HCEC 1CT (cell line): Measurements from ENCODE around the gene AMHR2.
"Not testable (repeated sequence)": the region's sequence is repeated elsewhere in the genome, so short reads cannot be mapped to it uniquely, and the experiment has no call there.

ENCODE experiments used
- DNase-seq: peaks from one replicate; pipeline ENCODE4 v3.0.0-alpha.2; 2017

Gene AMHR2

DNA sequence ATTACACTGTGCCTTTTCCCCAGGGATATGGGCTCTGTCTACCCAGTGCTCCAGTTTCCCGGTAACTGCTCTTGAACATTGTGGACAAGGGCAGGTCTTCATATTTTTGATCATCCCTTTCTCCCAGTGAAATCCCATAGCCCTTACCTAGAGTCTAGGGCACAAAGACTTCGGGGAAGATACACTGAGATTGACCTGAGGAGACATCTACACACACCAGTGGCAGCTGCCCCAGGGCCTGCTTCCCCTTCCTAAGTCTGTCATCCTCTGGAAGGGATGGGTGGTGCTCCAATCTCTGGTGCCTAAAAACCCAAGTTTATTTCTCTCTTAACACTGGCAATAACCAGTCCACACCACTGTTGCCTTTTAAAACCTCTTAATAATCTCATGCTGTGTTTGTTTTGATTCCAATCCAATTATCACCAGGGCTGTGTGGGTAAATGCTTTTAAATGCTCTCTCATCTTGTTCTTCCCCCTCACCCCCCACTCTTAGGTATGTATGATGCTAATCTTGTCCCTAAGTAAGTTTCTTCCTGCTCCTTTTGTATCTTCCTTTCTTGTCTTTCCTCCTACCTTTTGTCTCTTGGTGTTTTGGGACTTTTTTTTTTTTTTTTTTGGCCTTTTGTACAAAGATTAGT lies 7.8 kb upstream of the AMHR2 start:
- DNase-seq: not testable (repeated sequence)

DNA sequence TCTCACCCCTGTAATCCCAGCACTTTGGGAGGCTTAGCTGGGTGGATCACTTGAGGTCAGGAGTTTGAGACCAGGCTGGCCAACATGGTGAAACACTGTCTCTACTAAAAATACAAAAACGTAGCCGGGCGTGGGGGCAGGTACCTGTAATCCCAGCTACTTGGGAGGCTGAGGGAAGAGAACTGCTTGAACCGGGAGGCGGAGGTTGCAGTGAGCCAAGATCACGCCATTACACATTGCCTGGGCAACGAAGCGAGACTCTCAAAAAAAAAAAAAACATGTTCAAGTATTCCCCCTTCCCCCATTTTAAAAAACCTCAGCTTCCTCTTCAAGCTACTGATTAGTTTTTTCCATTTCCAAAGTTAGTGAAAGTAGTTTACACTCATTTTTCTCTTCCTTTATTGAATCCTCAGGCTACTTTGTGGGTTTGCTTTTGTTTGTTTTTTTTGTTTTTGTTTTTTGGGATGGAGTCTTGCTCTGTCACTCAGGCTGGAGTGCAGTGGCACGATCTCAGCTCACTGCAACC lies 6.3 kb upstream of the AMHR2 start:
- not testable (repeated sequence) for DNase-seq

DNA sequence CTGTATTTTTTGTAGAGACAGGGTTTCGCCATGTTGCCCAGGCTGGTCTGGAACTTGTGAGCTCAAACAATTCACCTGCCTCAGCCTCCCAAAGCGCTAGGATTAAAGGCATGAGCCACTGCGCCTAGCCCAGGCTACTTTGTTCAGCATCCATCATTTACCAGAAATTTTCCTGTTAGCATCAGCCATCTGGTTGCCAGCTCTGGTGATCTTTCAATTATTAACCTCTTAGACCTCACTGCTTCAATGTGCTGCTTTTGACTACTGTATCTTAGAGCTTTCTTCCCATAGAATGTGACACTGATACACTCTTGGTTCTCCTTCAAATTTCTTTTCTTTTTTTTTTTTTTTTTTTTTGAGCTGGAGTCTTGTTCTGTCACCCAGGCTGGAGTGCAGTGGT lies 5.4 kb upstream of the AMHR2 start:
- DNase-seq: no peak

DNA sequence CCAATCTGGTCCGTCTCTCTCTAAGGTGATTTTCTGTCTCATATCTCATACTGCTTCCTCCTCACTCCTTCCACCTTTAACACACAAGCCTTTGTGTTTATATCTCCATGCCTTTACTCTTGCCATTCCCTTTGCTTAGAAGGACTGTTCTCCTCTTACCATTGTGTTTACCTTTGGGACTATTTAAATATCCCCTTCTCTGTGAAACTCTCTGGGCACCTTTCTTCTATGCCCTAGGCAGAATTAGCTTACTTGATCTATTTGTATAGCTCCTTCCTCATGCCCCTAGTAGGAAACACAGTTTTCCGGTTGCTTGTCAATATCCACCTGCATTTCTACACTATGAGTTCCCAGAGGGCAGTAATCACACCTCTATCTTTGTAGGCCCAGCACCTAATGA lies 3.9 kb upstream of the AMHR2 start:
- DNase-seq: no peak

DNA sequence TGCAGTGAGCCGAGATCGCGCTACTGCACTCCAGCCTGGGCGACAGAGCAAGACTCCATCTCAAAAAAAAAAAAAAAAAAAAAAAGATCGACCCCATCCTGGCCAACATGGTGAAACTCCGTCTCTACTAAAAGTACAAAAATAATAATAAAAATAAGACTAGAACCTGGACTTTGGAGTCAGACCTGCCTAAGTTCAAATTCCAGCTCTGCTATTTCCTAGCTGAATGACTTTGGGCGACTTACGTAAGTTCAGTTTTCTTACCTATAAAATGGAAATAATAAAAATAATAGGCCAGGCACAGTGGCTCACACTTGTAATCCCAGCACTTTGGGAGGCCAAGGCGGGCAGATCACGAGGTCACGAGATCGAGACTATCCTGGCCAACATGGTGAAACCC lies 1.4 kb upstream of the AMHR2 start:
- not testable (repeated sequence) for DNase-seq

DNA sequence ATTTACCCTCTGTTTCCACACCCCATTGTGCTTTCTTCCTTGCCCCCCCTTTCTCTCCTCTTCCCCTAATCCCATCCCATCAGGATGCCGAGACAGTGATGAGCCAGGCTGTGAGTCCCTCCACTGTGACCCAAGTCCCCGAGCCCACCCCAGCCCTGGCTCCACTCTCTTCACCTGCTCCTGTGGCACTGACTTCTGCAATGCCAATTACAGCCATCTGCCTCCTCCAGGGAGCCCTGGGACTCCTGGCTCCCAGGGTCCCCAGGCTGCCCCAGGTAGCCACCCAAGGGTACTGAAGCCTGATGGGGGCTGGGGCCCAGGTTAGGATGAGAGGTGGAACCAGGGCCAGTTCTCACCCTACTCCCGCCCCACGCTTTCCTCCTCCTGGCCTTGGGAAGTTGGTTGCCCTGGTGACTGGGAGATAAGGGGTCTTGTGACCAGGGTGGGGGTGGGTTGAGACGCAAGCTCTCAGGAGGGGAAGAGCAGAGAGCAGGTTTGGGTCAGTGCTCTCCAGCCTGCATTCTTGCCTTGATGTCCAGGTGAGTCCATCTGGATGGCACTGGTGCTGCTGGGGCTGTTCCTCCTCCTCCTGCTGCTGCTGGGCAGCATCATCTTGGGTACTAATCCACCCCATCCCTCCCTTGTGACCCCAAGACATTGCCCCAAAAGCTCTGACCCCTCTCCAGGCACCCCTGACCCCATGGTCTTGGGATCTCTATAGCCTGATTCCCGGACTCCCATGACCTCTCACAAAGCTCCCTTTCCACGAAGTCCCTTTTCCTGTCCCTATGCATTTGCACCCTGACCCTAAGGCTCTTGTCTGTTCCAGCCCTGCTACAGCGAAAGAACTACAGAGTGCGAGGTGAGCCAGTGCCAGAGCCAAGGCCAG lies 1.2 kb downstream of the AMHR2 start:
- no peak for DNase-seq

DNA sequence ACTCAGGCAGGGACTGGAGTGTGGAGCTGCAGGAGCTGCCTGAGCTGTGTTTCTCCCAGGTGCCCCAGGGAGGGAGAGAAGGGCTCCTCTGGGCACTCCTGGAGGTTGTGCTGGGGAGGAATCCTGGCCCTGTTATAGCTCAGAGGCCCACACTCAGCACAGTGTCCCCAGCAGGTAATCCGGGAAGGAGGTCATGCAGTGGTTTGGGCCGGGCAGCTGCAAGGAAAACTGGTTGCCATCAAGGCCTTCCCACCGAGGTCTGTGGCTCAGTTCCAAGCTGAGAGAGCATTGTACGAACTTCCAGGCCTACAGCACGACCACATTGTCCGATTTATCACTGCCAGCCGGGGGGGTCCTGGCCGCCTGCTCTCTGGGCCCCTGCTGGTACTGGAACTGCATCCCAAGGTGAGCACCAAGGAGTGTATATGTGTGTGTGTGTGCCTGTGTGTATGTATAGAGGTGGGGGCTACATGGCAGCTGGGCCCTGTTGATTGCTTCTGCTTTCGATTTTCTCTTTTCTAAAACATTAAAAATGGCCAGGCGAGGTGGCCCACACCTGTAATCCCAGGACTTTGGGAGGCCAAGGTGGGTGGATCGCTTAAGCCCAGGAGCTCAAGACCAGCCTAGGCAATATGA lies 2.0 kb downstream of the AMHR2 start:
- no peak for DNase-seq

DNA sequence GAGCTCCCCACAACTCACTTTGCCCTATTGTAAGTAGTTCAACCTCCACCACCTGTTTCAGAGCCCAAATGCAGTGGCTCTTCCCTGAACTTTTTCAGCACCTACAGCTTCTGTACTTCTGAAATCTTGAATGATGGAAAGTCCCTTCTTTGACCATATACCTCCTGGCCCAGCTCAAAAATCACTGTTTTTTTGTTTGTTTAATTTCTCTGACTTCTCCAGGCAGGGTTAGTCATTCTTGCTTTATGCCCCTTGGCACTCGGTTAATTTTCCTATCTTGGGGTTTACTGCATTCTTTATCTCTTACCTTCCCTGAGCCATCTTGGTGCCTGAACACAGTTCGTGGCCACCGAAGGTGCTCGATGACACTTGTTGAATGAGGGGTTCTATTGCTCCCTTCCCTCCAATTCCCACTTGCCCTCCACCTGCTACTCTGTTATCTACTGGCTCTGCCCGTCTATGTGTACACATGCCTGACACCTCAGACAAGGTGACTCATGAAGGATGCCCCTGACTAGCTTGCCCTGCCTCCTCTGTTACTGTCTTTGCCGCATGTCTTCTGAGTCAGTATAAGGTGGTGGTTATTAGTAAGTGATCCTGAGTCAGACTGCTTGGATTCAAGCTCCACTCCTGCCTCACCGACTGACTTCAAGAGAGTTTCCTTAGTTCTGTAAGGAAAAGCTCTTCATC lies 4.4 kb downstream of the AMHR2 start:
- DNase-seq: peak; percentile 94

DNA sequence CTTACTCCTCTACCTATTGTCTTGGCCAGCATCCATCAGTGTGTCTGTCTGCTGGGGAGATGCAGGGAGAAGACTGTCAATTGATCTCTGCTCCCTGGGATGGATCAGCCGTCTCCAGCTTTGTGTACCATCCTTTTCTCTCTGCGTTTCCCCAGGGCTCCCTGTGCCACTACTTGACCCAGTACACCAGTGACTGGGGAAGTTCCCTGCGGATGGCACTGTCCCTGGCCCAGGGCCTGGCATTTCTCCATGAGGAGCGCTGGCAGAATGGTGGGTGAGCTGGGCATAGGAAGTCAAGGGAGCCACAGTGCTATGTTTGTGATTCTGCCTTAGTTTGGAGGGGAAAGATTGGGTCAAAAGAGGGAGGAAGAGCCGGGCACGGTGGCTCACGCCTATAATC lies 5.1 kb downstream of the AMHR2 start:
- no peak for DNase-seq

DNA sequence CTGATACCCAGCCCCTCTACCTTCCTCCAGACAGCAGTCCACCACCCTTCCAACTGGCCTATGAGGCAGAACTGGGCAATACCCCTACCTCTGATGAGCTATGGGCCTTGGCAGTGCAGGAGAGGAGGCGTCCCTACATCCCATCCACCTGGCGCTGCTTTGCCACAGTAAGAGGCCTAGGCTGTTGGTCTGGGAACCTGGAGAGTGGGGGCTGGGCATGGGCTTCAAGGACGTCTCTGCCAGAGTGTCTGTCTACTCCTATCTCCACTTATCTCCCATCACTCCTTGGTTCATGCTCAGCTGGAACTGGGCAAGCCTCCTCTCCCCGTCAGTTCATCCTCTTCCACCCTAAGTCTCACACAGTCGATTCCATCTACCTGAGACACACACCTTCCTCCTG lies 6.5 kb downstream of the AMHR2 start:
- no peak for DNase-seq

DNA sequence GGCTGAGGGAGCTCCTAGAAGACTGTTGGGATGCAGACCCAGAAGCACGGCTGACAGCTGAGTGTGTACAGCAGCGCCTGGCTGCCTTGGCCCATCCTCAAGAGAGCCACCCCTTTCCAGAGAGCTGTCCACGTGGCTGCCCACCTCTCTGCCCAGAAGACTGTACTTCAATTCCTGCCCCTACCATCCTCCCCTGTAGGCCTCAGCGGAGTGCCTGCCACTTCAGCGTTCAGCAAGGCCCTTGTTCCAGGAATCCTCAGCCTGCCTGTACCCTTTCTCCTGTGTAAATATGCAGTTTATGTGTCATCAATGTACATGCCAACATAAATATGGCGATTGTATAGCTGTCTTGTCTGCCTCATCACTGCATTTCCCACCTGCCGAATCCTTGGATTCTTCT lies 7.5 kb downstream of the AMHR2 start:
- no peak for DNase-seq

DNA sequence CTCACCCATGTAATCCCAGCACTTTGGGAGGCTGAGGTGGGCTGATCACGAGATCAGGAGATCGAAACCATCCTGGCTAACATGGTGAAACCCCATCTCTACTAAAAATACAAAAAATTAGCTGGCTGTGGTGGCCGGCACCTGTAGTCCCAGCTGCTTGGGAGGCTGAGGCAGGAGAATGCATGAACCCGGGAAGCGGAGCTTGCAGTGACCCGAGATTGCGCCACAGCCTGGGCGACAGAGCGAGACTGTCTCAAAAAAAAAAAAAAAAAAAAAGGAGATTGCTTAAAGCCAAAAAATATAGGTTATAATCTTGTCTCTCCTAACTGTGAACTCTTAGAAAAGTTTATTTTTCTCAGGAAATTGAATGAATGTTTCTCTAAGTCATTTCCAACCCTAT lies 11.7 kb downstream of the AMHR2 start:
- not testable (repeated sequence) for DNase-seq

DNA sequence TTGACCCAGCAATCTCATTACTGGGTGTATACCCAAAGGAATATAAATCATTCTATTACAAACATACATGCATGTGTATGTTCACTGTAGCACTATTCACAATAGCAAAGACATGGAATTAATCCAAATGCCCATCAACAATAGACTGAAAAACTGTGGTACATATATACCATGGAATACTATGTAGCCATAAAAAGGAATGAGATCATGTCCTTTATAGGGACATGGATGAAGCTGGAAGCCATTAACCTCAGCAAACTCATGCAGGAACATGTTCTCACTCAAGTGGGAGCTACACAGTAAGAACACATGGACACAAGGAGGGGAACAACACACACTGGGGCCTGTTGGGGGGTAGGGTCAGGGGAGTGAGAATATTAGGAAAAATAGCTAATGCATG lies 15.9 kb downstream of the AMHR2 start:
- not testable (repeated sequence) for DNase-seq

DNA sequence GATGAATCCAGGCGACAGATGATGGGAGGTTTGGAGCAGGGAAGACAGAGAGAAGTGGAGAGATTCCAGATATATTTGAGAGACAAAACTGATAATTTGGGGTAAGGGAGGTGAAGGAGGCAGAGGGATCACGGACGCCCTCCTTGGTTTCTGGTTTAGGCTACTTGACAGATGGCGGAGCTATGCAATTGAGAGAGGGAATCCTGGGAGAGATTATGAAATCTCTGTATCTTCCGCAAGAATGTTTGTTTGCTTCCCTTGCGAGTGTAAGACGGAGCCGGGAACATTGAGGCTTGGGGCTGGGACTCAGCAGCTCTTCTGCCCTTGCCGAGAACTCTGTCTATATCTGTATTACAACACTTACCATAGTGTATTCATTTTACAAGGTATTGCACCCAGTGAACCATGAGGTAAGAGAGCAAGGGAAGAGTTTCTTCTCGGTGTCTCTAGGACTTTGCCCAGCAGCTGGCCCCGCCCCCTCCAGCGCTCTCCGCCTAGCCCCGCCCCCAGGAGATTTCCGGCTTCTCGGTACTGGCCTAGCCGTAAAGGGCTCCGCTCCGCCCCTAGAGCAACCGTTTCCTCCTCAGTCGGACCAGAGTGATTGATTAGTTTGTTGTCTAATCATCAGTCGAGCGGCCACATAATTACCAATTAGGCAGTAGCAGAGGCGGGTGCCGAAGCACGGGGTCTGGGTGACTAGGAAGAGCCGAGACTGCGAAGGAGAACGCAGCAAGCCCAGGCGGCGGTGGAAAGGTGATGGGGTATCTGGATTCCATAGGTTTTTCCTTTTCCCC lies 17.6 kb downstream of the AMHR2 start, which contains the start of gene PRR13:
TSS of gene PRR13 (plus strand) at position 695 of the 794 bp plus-strand sequence. CDS start 981 bp downstream, outside the sequence.
- DNase-seq: peak; percentile 100

DNA sequence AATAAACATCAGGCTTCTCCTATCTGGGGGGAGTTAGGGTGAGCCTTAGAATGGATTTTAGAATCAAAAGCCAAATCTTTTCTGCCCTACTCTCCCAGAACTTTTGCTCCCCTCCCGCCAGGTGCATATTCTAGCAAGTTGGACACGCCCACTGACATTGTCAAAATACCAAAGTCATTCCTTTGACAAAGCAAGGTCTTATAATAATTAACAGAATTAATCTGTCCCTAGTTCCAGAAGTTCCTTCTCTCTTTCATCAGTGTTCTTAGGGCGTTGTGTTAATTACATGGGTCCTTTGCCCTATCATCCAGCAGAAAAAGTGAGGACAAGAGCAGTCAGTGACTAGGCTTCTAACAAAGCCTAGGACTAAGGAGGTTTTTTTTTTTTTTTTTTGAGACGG lies 20.3 kb downstream of the AMHR2 start:
- DNase-seq: no peak

DNA sequence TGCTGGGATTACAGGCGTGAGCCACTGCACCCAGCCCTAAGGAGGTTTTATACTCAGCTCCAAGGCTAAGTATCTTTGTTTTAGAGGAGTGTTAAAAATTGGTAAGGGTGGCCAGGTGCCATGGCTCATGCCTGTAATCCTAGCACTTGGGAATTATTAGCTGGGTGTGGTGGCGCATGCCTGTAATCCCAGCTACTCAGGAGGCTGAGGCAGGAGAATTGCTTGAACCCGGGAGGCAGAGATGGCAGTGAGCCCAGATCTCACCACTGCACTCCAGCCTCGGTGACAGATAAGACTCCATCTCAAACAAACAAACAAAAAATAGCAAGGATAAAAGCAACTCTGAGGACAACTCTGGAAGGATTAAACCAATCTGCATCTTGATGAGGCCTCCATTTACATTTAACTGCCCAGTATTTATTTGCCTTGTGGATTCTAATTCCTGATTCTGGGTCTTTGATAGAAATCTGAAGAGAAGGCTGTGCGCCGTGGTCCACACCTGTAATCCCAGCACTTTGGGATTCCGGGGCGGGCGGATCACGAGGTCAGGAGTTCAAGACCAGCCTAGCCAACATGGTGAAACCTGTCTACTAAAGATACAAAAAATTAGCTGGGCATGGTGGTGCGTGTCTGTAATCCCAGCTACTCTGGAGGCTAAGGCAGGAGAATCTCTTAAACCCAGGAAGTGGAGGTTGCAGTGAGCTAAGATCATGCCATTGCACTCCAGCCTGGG lies 21.1 kb downstream of the AMHR2 start:
- DNase-seq: not testable (repeated sequence)

DNA sequence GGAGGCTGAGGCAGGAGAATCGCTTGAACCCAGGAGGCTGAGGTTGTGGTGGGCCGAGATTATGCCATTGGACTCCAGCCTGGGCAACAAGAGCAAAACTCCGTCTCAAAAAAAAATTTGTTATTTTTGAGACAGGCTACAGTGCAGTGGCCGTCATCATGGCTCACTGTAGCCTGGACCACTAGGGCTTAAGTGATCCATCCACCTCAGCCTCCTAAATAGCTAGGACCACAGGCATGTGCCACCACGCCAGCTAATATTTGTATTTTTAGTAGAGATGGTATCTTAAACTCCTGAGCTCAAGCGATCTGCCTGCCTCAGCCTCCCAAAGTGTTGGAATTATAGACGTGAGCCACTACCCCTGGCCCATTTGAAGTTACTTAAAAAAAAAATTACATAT lies 27.3 kb downstream of the AMHR2 start:
- no peak for DNase-seq

DNA sequence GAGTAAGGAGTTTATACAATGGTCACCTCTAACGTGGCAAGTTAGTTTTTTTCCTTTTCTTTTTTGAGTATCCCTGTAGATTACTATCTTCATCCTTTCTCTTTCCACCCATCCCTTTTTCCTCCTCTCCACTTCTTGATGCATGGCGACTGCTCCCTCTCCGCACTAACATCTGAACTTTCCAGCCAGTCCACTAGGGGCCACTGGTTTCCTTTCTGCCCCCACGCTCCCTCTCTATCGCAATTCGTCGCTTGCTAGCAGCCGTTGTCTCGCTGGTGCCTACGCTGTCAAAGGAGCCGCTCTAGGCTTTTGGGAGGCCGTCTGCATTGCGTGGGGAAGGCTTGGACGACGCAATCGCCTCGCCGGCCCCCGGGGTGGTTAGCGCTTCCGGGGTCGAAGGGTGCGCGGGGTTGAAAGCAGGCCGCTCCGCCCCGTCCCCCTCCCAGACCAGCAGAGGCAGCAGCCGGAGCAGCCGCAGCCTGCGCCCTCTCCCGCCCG lies 28.1 kb downstream of the AMHR2 start, which contains the start of gene PCBP2:
TSS of gene PCBP2 (plus strand) at position 442 of the 498 bp plus-strand sequence. CDS start 2,699 bp downstream, outside the sequence.
- DNase-seq: peak; percentile 100

DNA sequence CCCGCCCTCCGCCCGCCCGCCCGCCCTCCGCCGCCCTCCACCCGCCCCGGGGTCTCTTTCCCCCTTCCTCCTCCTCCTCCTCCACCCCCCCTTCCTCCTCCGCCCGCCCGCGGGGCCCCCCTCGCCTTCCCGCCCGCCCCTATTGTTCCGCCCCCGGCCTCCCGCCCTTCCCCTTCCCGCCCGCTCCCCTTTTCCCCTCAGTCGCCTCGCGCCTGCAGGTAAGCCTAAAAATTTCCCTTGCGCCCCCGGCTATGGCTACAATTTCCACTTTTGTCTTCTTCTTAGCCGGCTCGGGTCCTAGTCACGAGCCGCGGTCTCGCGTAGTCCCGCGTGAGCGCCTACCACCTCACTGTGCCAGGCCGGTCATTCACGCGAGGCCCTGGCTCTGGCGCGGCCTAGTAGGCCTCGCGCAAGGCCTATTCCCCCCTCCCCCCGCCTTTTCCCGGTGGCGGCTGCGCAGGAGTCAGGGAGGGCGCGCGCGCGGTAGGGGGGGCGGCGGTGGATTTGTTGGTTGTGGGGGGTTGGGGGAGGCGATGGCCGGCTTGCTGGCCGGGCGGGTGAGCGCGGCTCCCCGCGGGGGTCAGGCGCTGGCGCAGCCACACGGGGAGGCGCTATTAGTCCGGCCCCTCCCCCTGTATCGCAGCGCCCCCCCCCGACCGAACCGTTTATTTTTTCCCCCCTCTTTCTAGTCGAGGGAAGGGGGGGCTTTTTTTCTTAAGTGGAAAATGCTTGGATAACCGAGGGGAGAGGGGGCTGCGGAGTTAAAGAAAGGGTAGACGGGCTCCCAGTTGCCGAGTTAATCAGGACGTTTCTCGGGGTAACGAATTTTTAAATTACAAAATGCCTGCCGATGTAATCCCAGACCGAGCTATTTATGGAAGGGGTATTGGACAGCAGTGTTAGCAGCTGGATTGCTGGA lies 28.8 kb downstream of the AMHR2 start:
- DNase-seq: peak; percentile 81
